GM12801 (cell line): ENCODE measurements around the gene RGS3.

Experiments
- TF ChIP-seq, protein P1 (sequence below): IDR thresholded peaks from one replicate; pipeline ENCODE4 v1.5.1; 2011; ENCODE audit warnings: control low read depth; ENCODE audit not compliant: insufficient read length; ENCODE audit errors: extremely low read depth

RGS3 gene

GRCh38 chr9:113620377-113621161, 157.0 kb downstream of the RGS3 start:
- TF ChIP-seq, protein P1, sequence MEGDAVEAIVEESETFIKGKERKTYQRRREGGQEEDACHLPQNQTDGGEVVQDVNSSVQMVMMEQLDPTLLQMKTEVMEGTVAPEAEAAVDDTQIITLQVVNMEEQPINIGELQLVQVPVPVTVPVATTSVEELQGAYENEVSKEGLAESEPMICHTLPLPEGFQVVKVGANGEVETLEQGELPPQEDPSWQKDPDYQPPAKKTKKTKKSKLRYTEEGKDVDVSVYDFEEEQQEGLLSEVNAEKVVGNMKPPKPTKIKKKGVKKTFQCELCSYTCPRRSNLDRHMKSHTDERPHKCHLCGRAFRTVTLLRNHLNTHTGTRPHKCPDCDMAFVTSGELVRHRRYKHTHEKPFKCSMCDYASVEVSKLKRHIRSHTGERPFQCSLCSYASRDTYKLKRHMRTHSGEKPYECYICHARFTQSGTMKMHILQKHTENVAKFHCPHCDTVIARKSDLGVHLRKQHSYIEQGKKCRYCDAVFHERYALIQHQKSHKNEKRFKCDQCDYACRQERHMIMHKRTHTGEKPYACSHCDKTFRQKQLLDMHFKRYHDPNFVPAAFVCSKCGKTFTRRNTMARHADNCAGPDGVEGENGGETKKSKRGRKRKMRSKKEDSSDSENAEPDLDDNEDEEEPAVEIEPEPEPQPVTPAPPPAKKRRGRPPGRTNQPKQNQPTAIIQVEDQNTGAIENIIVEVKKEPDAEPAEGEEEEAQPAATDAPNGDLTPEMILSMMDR: no peak

- TF ChIP-seq, protein P1: no peak
Measured at GRCh38 chr9:113621309-113621791, 157.8 kb downstream of the RGS3 start.

DNA sequence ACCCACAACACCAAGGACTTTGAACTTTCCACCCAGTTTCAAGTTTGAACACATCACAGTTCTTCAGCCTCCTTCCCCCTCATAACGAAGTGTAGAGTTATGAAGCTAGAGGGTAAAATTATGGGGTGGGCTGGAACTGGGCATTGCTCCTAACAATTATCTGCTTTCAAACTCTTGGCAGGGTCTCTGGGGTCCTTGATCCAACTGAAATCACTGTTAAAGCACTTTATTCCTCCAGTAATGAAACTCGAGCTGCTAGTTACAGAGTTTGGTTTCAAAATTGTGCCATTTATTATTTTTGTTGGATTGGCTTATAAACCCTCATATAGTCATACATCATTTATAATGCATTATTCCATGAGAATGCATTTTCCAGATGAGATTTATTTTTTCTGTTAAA, 158.5 kb downstream of the RGS3 start:
- TF ChIP-seq, protein P1: no peak

GRCh38 chr9:113622600-113623400, 159.3 kb downstream of the RGS3 start:
- TF ChIP-seq, protein P1: no peak

- TF ChIP-seq, protein P1: no peak
Measured at GRCh38 chr9:113623851-113624485, 160.4 kb downstream of the RGS3 start.

DNA sequence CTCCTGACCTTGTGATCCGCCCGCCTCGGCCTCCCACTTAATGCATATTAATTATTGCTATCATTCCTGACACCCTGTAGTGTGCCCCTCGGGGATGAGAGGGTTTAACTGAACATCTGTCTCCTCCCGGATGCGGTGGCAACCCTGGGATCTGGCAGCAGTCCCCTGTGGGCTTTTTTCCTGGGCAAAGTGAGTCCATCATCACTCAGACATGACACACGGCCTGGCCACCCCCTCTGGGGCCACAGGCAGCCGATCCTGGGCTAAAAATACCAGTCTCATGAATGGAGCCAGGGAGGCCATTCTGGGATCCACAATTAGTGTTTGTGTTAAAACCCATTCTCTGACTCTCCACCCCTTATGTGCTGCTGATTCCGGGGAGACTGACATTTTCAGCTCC, 161.2 kb downstream of the RGS3 start:
- TF ChIP-seq, protein P1: no peak

- TF ChIP-seq, protein P1: no peak
Measured at GRCh38 chr9:113625486-113625885, 162.0 kb downstream of the RGS3 start.
